GM21723 (cell line): Measurements from ENCODE around the gene SLC38A3.

ENCODE experiments used
- ATAC-seq: cut with Tn5 transposase; IDR thresholded peaks from one replicate; pipeline ENCODE4 v1.9.1; 2021; ENCODE audit warnings: mild to moderate bottlenecking, moderate library complexity; ENCODE audit not compliant: unreplicated experiment

Gene SLC38A3

DNA sequence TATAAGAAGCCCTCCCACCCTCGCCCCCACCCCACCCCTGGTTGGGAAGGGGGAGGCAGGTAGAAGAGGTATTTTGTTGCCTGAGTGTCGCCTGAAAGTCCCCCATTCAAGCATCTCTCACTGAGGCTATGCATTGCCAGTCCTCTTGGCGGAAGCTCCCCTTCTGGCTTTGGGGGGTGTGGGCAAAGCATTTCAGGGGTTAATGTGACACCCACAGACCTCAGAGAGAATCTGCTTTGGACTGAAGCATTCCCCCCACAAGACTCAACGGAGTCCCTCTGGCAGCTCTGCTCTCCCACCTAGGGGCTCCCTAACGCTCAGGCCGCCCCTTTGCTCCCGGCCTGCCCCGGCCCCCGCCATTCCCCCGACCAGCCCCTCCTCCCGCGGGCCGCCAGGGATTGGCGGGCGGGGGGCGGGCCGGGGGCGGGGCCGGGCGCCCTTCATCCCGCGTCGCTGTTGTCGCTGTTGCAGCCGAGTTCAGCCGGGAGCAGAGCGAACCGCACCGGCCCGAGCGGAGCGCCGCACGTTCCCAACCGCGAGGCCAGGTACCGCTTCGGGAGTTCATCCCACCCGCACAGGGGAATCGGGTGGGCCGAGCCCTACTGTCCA lies at the start of gene SLC38A3:
Gene SLC38A3, plus strand, starts transcription at position 468 of the 609 bp plus-strand sequence. CDS start 8,929 bp downstream, outside the sequence.
- ATAC-seq: no peak

DNA sequence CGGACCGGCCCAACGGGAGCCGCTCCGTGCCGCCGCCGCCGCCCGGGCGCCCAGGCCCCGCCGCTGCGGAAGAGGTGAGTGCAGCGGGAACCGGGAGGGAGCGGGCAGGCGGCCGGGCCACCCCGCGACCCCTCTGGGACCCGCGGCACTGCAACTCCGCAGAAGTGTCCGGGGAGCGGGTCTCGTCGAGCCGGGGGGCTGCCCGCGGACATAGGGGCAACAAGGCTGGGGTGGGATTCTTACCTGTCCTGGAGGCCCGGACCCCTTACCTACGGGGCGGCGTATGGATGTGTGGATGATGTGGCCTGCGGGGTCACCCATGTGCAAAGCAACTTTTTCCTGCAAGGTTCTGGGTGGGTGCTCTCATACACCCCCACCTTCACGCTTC lies 49.6 kb upstream of the SLC38A3 start:
- no peak for ATAC-seq

DNA sequence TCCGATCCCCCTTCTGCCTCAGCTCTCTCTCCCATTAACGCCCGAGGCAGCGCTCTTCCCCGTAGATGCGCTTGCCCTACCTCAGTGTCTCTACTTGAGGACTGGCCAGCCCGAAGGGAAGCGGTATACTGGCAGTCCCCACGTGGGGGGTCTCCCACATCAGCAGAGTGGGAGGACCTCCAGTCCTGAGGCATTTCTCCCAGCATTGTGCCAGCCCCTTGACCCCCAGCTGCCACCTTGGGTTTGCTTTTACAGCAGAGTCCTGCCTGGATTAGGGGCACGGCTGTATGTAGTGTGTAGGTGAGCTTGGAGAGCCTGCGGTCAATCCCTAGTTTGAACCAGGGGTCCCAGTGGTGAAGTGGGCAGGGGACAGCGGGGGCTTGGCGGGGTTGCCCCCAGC lies 49.2 kb upstream of the SLC38A3 start:
- ATAC-seq: no peak

DNA sequence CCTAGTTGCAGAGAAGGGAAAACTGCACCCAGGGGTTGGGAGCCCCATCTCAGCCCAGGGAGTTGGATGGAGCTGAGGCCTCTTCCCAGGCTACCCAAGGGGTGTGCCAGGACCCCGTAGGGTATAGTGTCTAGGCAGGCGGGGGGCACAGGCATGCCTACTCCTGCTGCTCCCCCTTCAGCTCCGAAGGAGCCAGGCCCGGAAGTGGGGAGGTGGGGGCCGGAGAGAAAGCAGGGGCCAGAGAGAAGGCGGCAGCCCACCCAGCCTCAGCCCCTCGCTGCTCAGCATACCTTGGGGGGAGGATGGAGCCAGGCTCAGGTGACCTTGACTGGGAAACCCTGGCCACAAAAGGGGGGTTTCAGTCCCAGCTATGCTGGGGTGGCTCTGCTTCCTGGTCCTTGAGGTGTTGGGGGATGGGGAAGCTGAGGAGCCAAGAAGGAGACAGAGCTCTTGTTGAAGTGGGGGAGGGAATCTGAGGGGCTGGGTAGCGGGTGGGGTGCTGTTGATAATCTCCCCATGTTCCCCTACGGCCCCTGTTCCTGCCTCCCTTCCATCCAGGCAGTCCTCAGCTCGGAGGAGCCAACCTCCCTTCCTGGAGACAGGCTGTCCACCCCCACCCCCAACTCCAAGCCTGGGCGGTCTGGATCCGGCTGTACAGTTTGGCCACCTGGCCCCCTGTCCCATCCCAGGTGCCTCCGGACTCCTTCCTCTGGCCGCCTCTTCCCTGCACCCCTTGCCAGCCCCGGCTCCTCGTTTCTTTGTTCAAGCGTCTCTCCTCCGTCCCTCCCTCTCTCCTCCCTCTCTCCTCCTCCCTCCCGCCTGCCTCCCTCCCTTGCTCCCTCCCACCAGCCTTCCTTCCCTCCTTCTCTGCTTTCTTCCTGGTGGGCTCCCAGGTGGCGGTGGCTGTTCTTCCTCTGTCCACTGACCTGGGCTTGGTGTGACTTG lies 48.2 kb upstream of the SLC38A3 start:
- no peak for ATAC-seq

DNA sequence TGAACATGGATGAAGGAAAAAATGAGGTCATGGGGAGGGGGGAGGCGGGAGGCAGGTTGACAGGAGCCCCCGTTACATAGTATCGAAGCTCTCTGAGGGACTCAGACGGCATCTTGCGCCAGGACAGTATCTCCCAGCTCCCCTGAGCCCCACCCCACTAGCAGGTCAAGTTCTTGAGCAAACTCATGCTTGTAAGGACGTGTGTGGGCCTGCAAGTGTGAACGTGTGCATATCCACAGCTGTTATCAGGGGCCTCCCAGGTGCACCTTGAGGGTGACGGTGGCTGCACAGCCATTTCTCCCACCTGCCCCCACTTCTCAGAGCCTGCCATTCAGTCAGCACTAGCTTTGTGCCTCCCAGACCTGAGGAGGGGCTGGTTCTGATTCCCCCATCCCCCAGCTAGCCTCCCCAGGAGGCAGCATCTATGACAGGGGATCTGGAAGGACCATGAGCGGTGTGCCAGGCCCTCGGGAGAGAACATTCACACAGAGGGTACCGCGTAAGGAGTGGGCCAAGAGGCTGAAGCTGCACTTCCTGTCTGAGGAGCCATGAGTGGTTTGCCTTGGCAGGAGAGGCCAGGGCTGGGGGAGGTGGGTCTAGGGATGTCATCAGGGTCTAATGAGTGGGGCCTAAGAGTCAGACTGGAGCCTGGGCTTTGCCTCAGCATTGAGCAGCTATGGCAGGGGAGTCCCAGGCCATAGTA lies 47.1 kb upstream of the SLC38A3 start:
- no peak for ATAC-seq

DNA sequence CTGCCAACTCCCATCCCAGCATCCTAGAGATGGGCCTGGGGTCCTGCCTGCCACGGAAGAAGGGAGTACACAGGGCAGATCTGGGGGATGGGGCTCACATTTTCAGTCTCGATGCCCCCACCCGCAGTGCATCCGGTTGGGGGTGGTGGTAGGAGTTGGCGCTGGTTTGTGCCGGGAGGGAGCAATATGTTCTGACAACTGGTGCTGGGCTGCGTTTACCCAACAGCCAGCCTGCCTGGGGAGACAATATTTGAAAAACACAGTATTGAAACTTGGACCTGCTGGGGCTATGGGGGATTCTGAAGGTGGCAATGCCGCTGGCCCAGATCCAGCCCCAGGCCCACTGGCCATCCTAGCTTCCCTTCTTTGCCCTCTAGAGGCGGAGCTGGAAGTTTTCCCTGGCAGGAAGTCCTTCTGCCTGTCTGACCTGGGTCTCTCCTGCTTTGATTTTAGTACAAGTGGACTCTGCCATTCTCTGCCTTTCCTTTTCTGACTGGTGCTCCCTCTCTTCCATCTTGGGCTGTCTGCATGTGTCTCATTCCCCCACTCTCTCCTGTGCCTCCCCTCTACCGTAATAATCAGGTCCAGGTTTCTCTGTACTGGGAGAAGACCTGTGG lies 46.4 kb upstream of the SLC38A3 start:
- no peak for ATAC-seq

DNA sequence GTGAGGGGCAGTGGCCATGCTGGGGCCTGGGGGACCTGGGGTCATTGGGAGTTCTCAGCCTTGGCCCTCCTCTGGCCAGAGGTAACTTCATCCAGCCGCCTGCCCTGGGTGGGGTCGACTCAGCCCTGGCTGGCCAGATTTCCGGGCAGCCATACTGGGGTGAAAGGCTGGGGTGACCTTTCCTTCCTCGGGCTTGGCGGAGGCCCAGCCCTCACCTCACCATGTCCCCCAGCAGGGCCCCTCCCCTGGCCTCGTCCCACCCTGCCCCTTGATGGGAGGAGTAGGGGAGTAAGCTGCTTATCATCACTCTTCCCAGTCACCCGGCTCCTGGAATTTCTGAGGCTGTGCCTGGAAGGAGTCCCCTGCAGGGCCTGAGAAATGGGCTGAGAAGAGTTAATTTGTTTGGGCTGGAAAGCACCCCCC lies 44.5 kb upstream of the SLC38A3 start:
- no peak for ATAC-seq

DNA sequence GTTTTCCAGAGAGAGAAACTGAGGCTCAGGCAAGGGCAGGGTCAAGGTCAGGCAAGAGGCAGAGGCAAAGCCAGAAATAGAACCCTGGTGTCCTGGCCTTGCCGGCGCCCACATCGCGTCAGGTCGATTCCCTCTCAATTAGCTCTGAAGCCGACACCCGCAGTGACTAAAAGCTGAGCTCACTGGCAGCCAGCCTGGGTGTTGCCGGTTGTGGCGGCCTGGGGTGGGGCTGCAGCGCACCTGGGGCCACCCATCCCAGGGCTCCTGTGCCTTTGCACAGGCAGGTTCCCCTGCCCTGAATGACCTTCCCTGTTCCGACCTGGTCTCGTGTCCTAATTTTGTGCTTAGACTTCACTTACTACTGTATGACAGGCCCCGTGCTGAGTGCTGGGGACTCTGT lies 43.8 kb upstream of the SLC38A3 start:
- ATAC-seq: no peak

DNA sequence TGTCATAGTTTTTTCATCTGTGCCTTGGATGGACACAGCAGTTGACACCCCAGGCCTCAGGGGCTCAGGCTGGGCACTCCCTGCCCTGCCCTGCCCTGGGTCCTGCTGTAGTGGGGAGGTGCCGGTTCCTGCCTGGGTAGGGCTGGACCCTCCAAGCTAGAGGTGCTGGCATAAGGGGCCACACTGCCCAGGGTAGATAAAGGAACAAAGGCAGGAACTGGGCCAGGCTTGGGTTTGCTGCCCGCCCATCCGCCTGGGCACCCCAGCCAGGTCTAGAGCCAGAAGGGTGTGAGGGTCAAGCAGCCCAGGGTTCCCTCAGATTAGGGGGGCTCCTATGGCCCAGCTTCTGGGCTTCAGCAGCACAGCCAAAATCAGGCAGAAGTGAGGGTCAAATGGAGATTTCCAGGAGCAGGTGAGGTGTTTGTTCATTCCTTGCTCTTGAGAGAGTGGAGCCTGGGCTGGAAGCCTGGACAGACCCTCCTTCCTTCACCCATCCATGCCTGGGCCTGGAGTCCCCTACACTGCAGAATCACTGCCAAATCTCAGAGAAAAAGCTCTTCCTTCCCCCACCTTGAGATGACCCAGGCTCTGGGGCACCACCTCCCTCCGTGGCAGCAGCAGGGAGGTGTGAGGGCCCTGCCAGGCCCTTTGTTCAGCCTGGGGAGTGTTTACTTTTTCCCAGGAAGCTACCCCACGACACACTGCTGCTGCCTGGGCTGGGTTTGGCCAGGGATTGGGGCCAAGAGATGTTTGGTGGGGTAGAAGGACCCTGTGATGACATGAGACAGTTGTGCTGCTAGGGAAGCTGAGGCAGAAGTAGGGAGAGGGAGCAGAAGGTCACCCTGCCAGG lies 42.8 kb upstream of the SLC38A3 start:
- no peak for ATAC-seq

DNA sequence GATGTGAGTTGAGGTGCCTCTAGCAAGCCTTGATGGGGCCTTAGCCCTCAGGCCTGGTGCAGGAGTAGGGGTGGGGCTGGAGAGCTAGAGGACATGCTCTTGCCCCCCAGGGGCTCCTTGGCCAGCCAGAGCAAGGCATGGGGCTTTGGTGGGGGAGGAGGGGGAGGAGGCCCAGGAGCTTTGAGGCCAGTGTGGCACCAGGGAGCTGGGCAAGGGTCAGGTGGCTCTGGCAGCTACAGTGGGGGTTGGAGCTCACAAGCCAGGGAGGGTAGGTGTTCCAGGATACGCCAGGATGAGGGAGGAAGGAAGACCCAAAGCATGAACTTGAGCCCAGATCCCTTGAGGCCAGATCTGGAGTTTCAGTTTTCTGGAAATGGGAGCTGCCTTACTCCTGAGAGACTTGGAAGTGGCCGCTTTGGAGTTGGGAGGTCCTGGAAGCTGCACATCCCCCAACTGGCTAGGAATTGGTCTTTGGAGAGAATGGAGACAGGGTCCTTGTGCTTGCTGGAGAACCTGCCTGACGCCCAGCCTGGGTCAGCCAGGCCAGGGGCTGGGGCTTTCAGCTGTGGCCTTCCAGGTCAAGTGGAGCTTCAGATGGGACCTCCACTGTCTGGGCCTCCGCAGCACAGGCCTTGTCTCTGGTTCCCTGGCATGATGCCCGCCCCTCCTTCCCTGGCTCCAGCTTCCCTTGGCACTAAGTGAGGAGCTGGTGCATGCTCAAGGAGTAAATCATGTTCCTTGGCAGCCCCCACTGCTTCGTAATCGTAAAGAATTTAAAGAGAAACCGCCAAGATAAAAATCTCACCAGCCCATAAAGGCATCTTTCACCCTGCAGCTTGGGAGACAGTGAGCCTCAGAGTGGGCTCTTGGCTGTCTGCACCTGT lies 41.3 kb upstream of the SLC38A3 start:
- ATAC-seq: no peak

DNA sequence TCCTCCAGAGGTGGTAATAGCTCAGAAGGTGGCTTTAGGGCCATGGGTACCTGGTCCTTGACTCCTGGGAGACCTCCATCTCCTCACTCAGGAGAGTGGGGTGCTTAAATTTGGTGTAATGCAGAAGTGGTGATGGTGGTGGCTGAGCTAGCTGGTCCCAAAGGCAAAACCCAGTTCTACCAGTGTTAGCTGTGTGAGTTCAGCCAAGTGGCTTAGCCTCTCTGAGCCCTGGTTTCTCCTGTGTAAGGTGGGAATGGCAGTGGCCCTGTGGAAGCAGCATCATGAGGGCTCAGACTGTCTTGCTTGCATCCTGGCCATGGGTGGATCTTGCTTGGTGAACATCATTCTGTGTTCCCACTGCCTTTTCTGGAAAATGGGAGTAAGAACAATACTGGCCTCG lies 40.6 kb upstream of the SLC38A3 start:
- ATAC-seq: no peak

DNA sequence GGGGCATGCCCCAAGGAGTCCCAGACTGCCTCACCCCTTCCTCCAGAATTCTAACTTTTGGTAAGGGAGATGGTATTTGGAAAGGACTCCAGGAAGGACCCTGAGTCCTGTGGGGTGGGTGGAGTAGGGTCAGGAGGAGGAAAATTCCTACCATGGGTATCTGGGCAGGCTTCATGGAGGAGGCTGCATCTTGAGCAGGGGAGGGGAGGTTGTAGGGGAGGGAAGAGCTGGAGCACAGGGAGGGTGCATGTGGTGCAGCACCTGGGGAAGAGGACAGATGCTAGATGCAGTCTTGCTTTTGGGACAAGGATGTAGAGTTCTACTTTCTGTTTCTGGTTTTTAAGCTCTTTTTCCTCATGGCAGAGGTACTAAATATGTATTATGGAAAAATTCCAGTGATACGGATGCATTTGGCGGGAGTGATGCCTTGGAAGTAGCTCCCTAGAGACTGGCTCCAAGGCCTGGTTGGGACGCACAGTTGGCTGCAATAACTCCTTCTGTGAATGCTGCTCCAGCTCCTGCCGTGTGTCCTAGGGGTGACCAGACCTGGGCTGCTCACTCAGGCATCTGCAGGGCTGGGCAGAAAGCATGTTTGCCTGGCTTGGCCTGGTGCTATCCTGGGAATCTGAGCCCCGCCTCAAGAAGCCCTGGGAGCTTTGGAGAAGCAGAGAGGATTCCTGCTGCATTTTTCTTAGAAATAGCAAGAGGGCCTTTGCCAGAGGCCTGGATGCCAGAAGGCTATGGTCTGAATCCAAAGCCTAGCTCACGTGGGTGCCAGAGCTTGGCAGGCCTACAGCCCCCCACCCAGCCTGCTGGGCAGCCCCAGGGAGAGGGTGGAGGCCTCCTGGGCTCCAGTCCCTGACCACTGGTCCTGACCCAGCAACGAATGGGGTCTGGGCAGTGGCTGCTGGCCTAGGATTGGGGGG lies 39.8 kb upstream of the SLC38A3 start:
- ATAC-seq: no peak

DNA sequence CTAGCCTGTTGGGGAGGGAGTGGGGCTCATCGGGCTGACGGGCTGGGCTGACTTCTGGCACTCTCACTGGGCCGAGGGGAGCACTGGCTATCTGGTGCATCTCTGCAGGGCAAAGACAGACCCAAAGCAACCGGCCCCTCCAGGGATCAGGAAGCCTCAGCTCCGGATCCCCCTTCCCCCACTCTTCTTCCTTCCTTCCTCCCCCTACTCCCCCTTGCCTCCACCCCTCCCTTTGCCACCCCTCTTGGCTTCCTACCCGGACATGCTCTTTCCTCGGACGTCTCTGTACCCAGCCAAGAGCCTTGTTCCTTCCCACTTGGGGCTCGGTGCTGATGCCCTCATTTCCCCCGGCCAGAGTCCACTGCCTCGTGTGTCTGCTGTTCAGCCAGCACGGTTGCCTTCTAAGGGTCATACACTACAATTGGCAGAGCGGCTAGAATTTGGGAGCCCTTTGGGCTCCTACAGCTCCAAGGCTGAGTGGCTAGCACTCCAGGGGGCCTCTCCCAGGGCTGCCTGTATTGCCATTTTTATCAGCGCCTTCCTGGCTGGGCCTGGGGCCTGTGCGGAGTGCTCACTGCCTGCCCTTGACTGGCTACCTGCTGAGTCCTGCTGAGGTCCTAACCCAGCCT lies 39.0 kb upstream of the SLC38A3 start:
- ATAC-seq: no peak

DNA sequence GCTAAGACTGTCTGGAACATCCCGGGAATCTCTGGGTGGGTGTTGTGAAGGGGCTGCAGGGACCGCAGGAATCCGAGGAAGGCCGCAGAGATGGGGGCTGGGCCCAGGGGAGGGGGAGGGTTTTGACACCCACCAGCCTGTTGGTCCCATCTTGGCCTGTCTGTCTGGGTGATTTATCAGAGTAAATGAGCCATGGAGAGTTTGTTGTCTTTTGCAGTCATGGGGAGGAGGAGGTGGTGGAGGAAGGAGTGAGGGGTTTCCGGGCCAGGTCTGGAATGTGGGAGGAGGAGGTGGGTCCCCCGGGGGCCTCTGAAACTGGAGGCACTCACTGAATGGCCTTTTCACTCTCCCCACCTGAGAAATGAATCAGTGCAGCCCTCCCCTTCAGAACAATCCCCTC lies 38.5 kb upstream of the SLC38A3 start:
- ATAC-seq: no peak

DNA sequence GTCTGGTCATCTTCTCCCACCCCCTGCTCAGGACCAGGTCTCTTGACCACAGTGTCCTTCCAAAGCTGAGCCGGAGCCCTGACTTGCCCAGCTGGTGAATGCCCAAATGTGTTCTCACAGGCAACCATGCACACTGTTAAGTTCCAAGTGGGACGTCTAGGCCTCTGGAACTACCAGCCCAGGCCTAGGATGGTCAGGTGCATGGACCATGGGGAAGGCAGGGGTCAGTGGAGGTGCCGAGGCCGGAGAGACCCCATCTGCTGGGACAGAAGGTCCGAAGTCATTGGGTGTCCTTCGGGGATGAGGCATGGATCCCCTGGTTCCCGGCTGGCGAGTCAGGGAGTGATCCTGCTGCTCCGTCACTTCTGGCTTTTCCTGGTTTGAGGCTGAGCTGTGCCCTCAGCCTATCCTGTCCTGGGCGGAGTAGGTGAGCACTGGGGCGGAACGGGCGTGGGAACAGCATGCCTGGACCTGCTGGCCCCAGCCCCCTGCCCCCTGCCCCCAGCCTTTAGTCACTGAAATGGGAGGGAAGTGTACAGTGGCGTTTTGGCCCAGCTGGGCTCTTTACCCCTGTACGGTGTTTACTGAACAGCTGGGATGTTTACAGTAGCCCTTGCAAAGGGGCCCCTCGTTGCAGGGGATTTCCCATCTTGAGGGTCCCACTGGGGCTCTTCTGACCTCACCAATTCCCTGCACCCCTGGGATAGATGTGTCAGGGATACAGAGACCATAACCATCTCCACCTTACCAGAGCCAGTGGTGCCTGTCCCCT lies 37.8 kb upstream of the SLC38A3 start:
- ATAC-seq: no peak

DNA sequence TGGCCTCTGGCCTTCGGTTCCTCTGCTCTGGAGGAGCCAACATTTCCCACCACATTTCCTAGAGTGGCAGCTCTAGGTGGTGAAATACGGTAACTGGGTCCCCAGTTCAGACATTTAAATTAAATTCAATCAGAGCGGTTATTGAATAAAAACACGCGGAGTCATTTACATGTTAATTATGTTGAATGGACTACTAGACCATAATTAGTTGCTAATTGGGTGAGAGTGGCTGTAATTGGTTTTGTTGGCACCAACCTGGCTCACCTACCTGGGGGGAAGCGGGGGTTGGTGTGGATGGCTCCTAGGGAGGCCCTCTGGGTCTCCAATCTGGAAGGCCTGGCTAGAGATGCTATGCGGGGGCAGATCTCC lies 37.2 kb upstream of the SLC38A3 start:
- ATAC-seq: no peak

DNA sequence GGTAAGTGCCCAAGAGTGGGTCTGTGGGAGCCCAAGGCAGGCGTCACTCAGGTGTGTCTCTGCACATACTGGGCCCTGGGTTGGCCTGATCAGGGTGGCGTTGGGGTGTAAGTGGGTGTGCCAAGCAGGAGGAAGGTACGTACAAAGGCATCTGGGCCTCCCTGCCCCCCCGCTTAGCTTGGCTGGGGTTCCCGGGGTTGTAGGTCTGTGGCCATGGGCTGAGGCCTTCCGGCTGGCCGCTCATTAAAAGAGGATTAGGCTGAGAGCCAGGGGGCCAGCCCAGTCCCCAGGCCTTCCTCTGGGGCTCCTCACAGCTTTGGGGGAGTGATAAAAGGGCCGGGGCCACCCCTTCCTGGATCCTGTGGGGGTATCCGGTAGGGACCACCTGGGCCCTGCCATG lies 36.7 kb upstream of the SLC38A3 start:
- ATAC-seq: no peak
